Left lung (tissue), 10 donors: ENCODE results near the gene CREB3L1. TPM values are rescaled to one million over a fixed set of nuclear protein-coding genes. Genes with fewer than 3 reads are reported as not detected.

Source experiments
- ATAC-seq: fragments of 200-7000 bp; cut with Tn5 transposase; one replicate; pipeline ENCODE4 v1.9.1; 2020; ENCODE audit warnings: moderate library complexity
- DNase-seq, 4 donors: peaks; one replicate each; pipeline ENCODE4 v3.0.0-alpha.2; 2013 to 2020
- H3K27ac ChIP-seq, 2 donors: fragments of 200-600 bp; sonication (generic) in 1 of 2; one replicate each; pipeline versions ENCODE4 v1.5.0 to v1.8.0; 2020 to 2021
- H3K27me3 ChIP-seq, 2 donors: fragments of 200-600 bp; sonication (generic) in 1 of 2; one replicate each; pipeline versions ENCODE4 v1.5.0 to v1.8.0; 2020 to 2021
- H3K36me3 ChIP-seq, 2 donors: fragments of 200-600 bp; sonication (generic) in 1 of 2; one replicate each; pipeline versions ENCODE4 v1.5.0 to v1.8.0; 2020 to 2021
- H3K4me1 ChIP-seq, 2 donors: fragments of 200-600 bp; one replicate each; pipeline ENCODE4 v1.8.0; 2021
- H3K4me3 ChIP-seq, 2 donors: fragments of 200-600 bp; sonication (generic) in 1 of 2; one replicate each; pipeline versions ENCODE4 v1.5.0 to v1.8.0; 2020 to 2021; ENCODE audit warnings: mild to moderate bottlenecking in 1 of 2
- H3K9me3 ChIP-seq, 2 donors: fragments of 200-600 bp; sonication (generic) in 1 of 2; one replicate each; pipeline versions ENCODE4 v1.5.0 to v1.8.0; 2020 to 2021
- CTCF ChIP-seq, 2 donors: fragments of 200-600 bp; sonication (generic) in 1 of 2; IDR thresholded peaks; one replicate each; pipeline versions ENCODE4 v1.5.0 to v1.8.0; 2021; ENCODE audit warnings: antibody characterized with exemption in 2 of 2
- intact Hi-C, 2 donors: fragments of 100-400 bp; cut with DNase I; formaldehyde crosslinking; loops; one replicate each; pipeline versions ENCODE4 v1.11.2 to v1.14.2; 2022
- polyA plus RNA-seq, 6 donors: library from polyadenylated mRNA; unstranded; fragments of 120-200 nt; gene quantifications; one replicate each; pipeline ENCODE4 v1.2.1, GENCODE V29; 2013; ENCODE audit not compliant: insufficient read length in 6 of 6
- total RNA-seq, 2 donors: library from RNA; stranded (reverse); fragmentation: NEBNext Ultra II Directional; extraction: Animal tissue kit (Norgen Biotek cat#: 25700); gene quantifications; one replicate each; pipeline ENCODE4 v1.2.1, GENCODE V29; 2021
- donor health status: DM: no; HTN: yes; CAD: no.
- donor health status: DM: no; HTN: no; CAD: no.

The CREB3L1 gene
- total and polyA plus RNA-seq, 8 donors = 16.2 to 59.3 (median 26.1) TPM

- Histone ChIP-seq H3K4me1 (peaks cover 21 to 27% of the 10 kb centered on the region in 2 donors), H3K9me3 (no peaks in the 10 kb centered on the region), H3K27ac (peak overlapping the region; percentile 62 to 80), H3K4me3 (no peak overlapping the region), H3K36me3 (no peaks in the 10 kb centered on the region), H3K27me3 (peaks cover 0 to 20% of the 10 kb centered on the region in 2 donors)
- DNase-seq = no peak
- intact Hi-C loops = no loop called here
- TF ChIP-seq CTCF (IDR thresholded peaks at IDR 0.05) = no peak
- no peak for ATAC-seq
Measured at GRCh38 chr11:46271875-46272815, 5.3 kb upstream of the CREB3L1 start.

GRCh38 chr11:46272816-46273427 is 4.5 kb upstream of the CREB3L1 start:
- Histone ChIP-seq H3K36me3 (no peaks in the 10 kb centered on the region), H3K4me3 (no peak overlapping the region), H3K27me3 (peaks cover 0 to 28% of the 10 kb centered on the region in 2 donors), H3K9me3 (no peaks in the 10 kb centered on the region), H3K4me1 (peaks cover 24 to 35% of the 10 kb centered on the region in 2 donors), H3K27ac (peak overlapping the region; percentile 62 to 80)
- no peak for TF ChIP-seq CTCF (IDR thresholded peaks at IDR 0.05)
- intact Hi-C loops = no loop called here
- ATAC-seq = peak; percentile 62
- peak in 2 of 4 donors; percentile 59 to 78 for DNase-seq

GRCh38 chr11:46273511-46274205 is 3.8 kb upstream of the CREB3L1 start:
- no peak for TF ChIP-seq CTCF (IDR thresholded peaks at IDR 0.05)
- Histone ChIP-seq H3K4me3 (no peak overlapping the region), H3K27ac (peak overlapping the region; percentile 62 to 80), H3K27me3 (peaks cover 0 to 35% of the 10 kb centered on the region in 2 donors), H3K36me3 (no peaks in the 10 kb centered on the region), H3K9me3 (no peaks in the 10 kb centered on the region), H3K4me1 (peaks cover 24 to 36% of the 10 kb centered on the region in 2 donors)
- no peak for DNase-seq
- intact Hi-C loops = no loop called here
- ATAC-seq = peak; percentile 42

GRCh38 chr11:46275964-46276641 is 1.4 kb upstream of the CREB3L1 start:
- Histone ChIP-seq H3K27ac (peak overlapping the region; percentile 57 to 83), H3K9me3 (no peaks in the 10 kb centered on the region), H3K4me3 (no peak overlapping the region), H3K36me3 (no peaks in the 10 kb centered on the region), H3K27me3 (peaks cover 0 to 59% of the 10 kb centered on the region in 2 donors), H3K4me1 (peaks cover 39 to 47% of the 10 kb centered on the region in 2 donors)
- intact Hi-C loops = no loop called here
- ATAC-seq (peak; percentile 20), DNase-seq (peak in 2 of 4 donors; percentile 53 to 74)
- no peak for TF ChIP-seq CTCF (IDR thresholded peaks at IDR 0.05)
